Fibroblast of mammary gland (primary cell): Measurements from ENCODE around the gene TAAR2.

Source experiments
- DNase-seq: peaks from one replicate; pipeline ENCODE4 v3.0.0-alpha.2; 2010; ENCODE audit warnings: low read depth
- H3K4me3 ChIP-seq: 2 replicates; pipeline ENCODE4 v1.5.1; 2011; ENCODE audit warnings: low read depth, mild to moderate bottlenecking, low read length, moderate library complexity; ENCODE audit not compliant: control insufficient read depth
- TF ChIP-seq, protein P1 (sequence below): conservative IDR thresholded peaks from 2 replicates; pipeline ENCODE4 v1.5.1; 2011; ENCODE audit warnings: low read depth, low read length, inconsistent platforms; ENCODE audit not compliant: control insufficient read depth, insufficient read depth

TAAR2 gene

DNA sequence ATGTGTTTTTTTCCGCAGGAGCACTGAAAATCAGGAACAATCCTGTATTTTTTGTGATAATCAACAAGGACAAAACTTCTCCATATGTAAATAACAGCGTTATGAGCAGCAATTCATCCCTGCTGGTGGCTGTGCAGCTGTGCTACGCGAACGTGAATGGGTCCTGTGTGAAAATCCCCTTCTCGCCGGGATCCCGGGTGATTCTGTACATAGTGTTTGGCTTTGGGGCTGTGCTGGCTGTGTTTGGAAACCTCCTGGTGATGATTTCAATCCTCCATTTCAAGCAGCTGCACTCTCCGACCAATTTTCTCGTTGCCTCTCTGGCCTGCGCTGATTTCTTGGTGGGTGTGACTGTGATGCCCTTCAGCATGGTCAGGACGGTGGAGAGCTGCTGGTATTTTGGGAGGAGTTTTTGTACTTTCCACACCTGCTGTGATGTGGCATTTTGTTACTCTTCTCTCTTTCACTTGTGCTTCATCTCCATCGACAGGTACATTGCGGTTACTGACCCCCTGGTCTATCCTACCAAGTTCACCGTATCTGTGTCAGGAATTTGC, 53.8 kb downstream of the TAAR2 start, which contains the start of gene TAAR6:
TSS of gene TAAR6 (plus strand) at position 102 of the 557 bp plus-strand sequence. CDS start at position 102, 0 bp downstream.
- no peak for DNase-seq
- TF ChIP-seq, protein P1, sequence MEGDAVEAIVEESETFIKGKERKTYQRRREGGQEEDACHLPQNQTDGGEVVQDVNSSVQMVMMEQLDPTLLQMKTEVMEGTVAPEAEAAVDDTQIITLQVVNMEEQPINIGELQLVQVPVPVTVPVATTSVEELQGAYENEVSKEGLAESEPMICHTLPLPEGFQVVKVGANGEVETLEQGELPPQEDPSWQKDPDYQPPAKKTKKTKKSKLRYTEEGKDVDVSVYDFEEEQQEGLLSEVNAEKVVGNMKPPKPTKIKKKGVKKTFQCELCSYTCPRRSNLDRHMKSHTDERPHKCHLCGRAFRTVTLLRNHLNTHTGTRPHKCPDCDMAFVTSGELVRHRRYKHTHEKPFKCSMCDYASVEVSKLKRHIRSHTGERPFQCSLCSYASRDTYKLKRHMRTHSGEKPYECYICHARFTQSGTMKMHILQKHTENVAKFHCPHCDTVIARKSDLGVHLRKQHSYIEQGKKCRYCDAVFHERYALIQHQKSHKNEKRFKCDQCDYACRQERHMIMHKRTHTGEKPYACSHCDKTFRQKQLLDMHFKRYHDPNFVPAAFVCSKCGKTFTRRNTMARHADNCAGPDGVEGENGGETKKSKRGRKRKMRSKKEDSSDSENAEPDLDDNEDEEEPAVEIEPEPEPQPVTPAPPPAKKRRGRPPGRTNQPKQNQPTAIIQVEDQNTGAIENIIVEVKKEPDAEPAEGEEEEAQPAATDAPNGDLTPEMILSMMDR: no peak
- no peak within 1 kb of the TSS for H3K4me3 ChIP-seq

DNA sequence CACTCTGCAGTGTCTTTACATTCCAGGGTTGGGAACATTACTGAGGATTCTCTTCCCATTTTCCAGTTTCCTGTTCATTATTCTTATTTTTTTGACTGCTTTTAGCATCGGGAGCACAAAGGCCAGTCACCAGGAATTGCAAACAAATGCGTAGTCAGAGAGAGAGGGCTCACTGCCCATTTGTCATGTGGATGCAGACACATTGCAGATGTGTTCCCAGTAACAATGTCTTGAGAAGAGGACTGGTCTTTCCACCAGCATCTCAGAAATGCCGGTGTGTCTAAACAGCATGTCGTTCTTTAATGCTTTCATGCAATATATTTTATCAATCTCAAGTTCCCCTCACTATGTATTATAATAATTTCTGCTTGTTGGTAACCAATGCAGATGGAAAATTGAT, 54.9 kb downstream of the TAAR2 start:
- no peak overlapping the region for H3K4me3 ChIP-seq
- TF ChIP-seq, protein P1: no peak
- no peak for DNase-seq

DNA sequence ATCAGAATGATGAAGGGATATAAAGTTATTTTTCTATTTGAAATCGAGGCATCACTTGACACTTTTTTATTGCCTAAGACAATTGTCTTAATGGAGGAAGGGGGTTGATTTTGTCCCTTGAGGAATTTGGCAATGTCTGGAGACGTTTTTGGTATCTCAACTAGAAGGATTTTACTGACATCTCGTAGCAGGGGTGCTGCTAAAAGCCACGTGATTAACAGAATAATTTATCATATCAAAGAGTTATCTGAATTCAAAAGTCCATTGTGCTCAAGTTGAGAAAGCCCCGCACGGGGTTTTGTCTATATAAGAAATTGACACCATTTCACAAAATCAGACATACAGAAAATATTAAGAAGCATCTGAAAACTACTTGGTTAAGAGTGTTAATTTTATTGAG, 55.5 kb downstream of the TAAR2 start:
- no peak for DNase-seq
- H3K4me3 ChIP-seq: no peak overlapping the region
- TF ChIP-seq, protein P1: no peak

DNA sequence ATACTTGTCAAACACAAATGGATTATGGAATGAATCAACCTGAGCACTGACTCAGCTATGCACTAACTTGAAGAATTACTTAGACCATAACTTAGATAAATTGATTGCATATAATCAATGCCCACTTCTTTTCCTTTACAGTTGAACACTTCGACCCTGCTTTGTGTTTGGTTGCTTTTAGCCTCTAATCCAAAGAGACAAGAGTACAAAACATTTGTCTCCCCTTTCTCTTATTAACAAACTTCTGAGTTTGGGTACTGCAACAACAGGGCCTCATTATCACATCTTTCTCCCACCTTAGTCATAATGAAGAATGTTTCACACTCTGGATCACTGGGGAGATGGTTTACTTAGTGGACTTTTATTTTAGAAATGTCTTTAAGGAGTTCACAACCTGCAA, 56.5 kb downstream of the TAAR2 start:
- TF ChIP-seq, protein P1: no peak
- H3K4me3 ChIP-seq: no peak overlapping the region
- DNase-seq: no peak
